GM19397 (cell line): ENCODE measurements around the gene COL8A1.

Experiments used
- ATAC-seq: cut with Tn5 transposase; IDR thresholded peaks from one replicate; pipeline ENCODE4 v1.9.1; 2021; ENCODE audit warnings: mild to moderate bottlenecking, moderate library complexity; ENCODE audit not compliant: unreplicated experiment

Gene COL8A1

DNA sequence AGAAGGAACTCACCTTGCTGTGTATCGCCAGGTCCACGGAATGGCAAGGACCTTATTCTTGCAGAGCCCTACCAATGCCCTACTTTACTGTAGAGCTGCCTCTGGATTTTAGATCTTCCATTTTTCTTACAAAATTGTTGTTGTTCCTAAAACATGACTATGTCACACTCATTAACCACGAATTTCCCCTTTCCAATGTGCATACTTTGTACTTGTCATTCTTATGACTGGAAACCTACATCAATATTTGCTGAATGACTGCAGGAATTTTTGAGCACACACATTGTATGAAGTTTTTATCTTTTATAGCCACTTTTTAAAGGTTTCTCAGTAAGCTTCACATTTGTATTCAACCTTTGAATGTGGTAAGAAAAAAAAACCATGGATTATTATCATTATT, 143.4 kb downstream of the COL8A1 start:
- ATAC-seq, result no peak

- no peak for ATAC-seq
These were observed 144.7 kb downstream of the COL8A1 start for GRCh38 chr3:99783011-99783573.

GRCh38 chr3:99789011-99789721, 150.8 kb downstream of the COL8A1 start:
- ATAC-seq, result peak; percentile 98

GRCh38 chr3:99794485-99794884, 156.1 kb downstream of the COL8A1 start:
- no peak for ATAC-seq

DNA sequence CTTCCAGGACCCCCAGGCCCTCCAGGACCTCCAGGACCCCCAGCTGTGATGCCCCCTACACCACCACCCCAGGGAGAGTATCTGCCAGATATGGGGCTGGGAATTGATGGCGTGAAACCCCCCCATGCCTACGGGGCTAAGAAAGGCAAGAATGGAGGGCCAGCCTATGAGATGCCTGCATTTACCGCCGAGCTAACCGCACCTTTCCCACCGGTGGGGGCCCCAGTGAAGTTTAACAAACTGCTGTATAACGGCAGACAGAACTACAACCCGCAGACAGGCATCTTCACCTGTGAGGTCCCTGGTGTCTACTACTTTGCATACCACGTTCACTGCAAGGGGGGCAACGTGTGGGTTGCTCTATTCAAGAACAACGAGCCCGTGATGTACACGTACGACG, 157.2 kb downstream of the COL8A1 start:
- no peak for ATAC-seq

GRCh38 chr3:99799422-99799821, 161.0 kb downstream of the COL8A1 start:
- no peak for ATAC-seq

- no peak for ATAC-seq
These were observed 164.9 kb downstream of the COL8A1 start for GRCh38 chr3:99803297-99803696.

- no peak for ATAC-seq
These were observed 166.8 kb downstream of the COL8A1 start for GRCh38 chr3:99805160-99805559.

- ATAC-seq, result peak; percentile 62
These were observed 169.9 kb downstream of the COL8A1 start for GRCh38 chr3:99808163-99808794.

DNA sequence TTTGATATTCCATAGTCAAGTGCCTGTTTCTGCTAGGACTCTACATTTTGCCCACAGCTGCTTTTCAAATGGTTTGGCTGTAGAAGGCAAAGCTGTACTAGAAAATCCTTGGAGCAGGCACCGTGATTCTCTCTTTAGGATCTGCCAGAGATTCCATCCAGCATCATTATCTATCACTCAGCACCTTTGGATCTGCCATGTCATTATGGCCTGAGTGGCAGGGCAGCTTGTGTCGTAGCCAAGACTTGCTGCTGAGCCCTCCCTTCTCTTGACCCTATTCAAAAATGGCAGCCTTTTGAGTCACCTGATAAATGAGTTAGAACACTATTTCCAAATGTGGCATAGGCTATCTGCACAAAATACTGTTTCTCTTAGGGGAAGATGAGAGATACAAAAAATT, 171.2 kb downstream of the COL8A1 start:
- no peak for ATAC-seq

GRCh38 chr3:99810403-99810802, 172.0 kb downstream of the COL8A1 start:
- no peak for ATAC-seq

- no peak for ATAC-seq
These were observed 178.6 kb downstream of the COL8A1 start for GRCh38 chr3:99817047-99817436.

GRCh38 chr3:99817437-99818240, 179.2 kb downstream of the COL8A1 start, which contains the start of gene CMSS1:
TSS of gene CMSS1 (plus strand) at chr3:99817862.
- ATAC-seq, result peak; percentile 99

DNA sequence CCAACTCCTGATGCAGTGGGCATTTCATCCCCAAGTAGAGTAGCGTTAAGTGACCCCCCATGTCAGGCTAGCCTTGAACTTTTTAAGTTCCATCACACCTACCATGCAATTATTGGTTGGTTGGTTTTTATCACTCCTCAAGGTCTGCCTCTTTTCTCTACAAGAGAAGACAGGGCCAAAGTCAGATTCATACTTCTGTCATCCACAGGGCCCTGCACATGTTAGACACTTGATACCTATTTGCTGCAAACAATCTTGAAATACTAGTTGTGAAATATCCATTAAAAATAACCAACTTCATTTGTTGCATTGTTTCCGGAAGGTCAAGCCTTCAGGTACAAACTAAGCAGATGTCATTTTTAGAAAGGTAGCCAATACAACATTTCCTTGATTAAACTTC, 180.4 kb downstream of the COL8A1 start:
- no peak for ATAC-seq

DNA sequence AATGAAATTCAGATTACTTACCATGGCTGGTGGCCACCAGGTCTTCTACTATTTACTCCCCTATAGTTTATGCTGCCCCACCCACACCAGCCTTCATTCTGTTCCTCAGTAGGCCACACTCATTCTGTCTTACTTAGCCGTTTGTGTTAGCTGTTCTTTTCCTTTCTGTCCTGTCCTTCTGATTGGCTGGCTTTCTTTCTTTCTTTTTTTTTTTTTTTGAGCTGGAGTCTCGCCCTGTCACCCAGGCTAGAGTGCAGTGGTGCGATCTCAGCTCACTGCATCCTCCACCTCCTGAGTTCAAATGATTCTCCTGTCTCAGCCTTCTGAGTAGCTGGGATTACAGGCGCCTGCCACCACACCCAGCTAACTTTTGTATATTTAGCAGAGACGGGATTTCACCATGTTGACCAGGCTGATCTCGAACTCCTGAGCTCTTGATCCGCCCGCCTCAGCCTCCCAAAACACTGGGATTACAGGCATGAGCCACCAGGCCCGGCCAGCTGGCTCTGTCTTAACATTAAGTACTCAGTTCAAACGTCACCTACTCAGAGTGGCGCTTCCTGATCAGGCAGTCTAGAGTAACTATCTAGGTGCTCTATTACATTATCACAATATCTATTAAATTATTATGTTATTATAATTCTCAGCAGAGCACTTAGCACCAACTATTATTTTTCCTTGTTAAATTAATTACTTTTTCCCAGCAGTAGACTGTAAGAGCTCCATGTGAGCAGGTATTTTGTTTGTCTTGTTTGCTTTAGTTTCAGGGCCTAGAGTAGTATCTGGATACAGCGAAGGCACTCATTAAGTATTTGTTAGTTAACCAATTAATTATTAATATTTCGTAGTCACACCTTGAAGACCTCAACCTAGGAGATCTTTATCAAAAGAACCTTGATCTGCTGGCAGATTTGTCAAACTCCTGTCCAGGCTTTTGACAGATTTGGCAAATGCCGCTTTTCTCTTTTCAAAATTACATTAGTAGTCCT, 185.6 kb downstream of the COL8A1 start:
- no peak for ATAC-seq

GRCh38 chr3:99825004-99825640, 186.7 kb downstream of the COL8A1 start:
- no peak for ATAC-seq

- ATAC-seq, result no peak
These were observed 191.4 kb downstream of the COL8A1 start for GRCh38 chr3:99829844-99830243.

- ATAC-seq, result no peak
These were observed 195.3 kb downstream of the COL8A1 start for GRCh38 chr3:99833617-99834205.

DNA sequence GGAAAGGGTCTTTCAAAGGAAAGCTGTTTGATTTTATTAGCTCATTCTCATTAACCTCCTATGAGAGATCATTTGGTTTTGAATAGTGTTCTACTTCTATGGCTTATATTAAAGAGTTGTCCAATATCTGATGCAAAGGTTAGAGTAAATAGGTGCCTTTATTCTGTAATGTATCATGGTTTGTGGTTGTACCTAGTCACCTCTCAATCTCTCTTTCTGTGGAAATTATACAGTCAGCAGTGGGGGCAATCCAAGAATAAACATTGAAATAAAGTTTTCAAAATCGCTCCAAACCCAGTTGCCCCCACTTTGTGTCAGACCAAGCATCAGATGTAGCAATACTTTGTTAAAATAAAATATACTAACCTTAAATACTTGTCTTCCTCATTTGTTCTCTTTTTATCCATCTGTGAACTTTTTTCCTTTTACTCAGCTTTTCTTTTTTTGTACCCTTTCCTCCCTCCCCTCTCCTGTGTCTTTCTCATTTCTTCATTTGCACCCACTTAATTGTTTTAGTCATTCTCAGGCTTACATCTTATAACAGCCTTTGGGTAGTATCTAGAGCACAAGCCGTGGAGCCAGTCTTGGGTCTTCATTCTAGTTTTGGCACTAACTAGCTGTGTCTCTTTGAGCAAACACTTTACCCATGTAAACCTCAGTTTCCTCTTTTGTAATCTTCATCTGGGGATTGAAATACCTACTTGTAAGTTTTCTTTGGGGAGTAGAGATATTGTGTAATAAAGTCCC, 196.0 kb downstream of the COL8A1 start:
- no peak for ATAC-seq
